ENCODE measurements around the gene CALCOCO1.

The CALCOCO1 gene

DNA sequence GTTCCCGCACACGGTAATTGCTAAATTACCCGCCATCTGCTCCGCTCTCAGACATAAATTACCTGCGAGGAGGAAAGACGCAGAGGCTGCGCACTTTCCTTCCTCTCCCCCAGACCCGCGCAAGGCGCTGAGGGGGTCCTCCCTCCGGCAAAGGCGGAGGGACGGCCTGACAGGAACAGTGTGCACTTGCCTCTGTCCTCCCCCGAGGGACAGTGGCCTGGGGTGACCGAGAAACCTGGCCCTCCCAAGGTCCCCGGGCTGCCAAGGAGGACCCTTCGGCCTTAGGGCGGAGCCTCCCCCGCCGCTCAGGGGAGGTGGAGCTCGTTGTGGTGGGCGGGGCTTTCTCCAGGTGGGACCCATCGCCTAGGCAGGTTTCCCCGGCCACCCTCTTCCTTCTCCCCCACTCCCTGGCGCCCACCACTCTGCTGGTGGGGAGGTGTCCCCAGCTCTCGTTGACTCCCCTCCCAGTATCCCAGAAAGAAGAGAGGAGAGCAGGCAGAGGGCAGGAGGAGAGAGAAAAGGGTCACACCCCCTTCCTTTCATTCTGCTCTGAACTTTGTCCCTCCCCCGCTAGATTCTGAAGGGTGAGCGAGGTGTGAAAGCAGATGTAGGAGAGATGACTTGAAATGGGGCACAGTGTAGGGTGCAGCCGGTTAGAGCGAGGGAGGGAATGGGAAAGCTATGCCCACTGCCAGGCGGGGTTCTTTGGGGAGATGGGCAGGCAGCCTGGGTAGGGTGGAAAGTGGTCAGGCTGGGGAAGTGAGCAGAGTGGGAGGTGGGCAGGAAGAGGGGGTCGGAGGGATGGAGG lies 11.4 kb upstream of the CALCOCO1 start:
- Histone ChIP-seq H3K27ac (ENCODE audit: low read length) (no peak overlapping the region), H3K4me2 (ENCODE audit: low read depth, low read length) (peak overlapping the region; percentile 58), H3K9me2 (replicated peaks; ENCODE audit: insufficient read depth, low read length) (no peaks in the 10 kb centered on the region), H3K36me3 (replicated peaks; ENCODE audit: insufficient read depth, low read length) (no peaks in the 10 kb centered on the region), H3K27me3 (replicated peaks; ENCODE audit: insufficient read depth, low read length) (peaks cover 44% of the 10 kb centered on the region), H3F3A (ENCODE audit: insufficient read depth, low read length) (no peaks in the 10 kb centered on the region), H3K9ac (ENCODE audit: low read length) (no peak overlapping the region), H3K9me3 (replicated peaks; ENCODE audit: insufficient read depth, low read length) (no peaks in the 10 kb centered on the region), H3K79me2 (ENCODE audit: low read length) (no peaks in the 10 kb centered on the region), H3K4me1 (ENCODE audit: low read length) (no peaks in the 10 kb centered on the region), H2AFZ (ENCODE audit: low read length) (peak overlapping the region; percentile 54; the same call in 1 of the 2 replicates), H3K4me3 (ENCODE audit: low read length) (peak overlapping the region; percentile 11; the same call in 1 of the 2 replicates), H4K20me1 (ENCODE audit: insufficient read depth, low read length) (no peaks in the 10 kb centered on the region)
- TF ChIP-seq, protein P1, sequence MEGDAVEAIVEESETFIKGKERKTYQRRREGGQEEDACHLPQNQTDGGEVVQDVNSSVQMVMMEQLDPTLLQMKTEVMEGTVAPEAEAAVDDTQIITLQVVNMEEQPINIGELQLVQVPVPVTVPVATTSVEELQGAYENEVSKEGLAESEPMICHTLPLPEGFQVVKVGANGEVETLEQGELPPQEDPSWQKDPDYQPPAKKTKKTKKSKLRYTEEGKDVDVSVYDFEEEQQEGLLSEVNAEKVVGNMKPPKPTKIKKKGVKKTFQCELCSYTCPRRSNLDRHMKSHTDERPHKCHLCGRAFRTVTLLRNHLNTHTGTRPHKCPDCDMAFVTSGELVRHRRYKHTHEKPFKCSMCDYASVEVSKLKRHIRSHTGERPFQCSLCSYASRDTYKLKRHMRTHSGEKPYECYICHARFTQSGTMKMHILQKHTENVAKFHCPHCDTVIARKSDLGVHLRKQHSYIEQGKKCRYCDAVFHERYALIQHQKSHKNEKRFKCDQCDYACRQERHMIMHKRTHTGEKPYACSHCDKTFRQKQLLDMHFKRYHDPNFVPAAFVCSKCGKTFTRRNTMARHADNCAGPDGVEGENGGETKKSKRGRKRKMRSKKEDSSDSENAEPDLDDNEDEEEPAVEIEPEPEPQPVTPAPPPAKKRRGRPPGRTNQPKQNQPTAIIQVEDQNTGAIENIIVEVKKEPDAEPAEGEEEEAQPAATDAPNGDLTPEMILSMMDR (IDR thresholded peaks at IDR 0.05; ENCODE audit: low read length): no peak
- TF ChIP-seq EZH2 (optimal IDR thresholded peaks at IDR 0.05; ENCODE audit: low read depth, low read length) (no peak), EZH2phosphoT487 (IDR thresholded peaks at IDR 0.05; ENCODE audit: low read length) (no peak)
- DNase-seq: no peak

DNA sequence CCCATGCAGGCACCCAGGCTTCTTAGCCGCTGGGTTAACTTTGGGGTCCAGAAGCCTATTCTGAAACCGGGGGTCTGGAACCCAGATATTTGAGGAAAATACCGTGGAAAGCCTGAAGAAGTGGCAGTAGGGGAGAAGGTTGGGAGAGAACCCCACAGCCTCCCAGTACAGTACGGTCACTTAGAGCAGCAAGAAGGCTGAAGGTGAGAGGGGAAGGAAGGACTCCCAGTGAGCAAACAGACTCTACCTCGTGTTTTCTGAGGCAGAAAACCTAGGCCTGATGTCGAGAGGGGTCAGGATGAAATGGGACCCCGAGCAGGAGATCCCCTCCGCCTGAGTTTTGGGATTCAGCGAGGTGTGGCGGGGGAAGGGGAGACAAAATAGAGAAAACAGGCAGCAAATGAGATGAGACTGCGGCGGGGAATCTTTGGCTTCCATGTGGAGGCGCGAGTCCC lies 10.7 kb upstream of the CALCOCO1 start:
- TF ChIP-seq, protein P1 (IDR thresholded peaks at IDR 0.05; ENCODE audit: low read length): no peak
- TF ChIP-seq EZH2phosphoT487 (IDR thresholded peaks at IDR 0.05; ENCODE audit: low read length) (no peak), EZH2 (optimal IDR thresholded peaks at IDR 0.05; ENCODE audit: low read depth, low read length) (no peak)
- DNase-seq: no peak
- H3K9me2 ChIP-seq (replicated peaks; ENCODE audit: insufficient read depth, low read length): no peaks in the 10 kb centered on the region
- H3K27ac ChIP-seq (ENCODE audit: low read length): no peak overlapping the region
- H4K20me1 ChIP-seq (ENCODE audit: insufficient read depth, low read length): no peaks in the 10 kb centered on the region
- H3K36me3 ChIP-seq (replicated peaks; ENCODE audit: insufficient read depth, low read length): no peaks in the 10 kb centered on the region
- no peak overlapping the region for H3K9ac ChIP-seq (ENCODE audit: low read length)
- no peak overlapping the region for H3K4me2 ChIP-seq (ENCODE audit: low read depth, low read length)
- H3K4me1 ChIP-seq (ENCODE audit: low read length): no peaks in the 10 kb centered on the region
- peaks cover 44% of the 10 kb centered on the region for H3K27me3 ChIP-seq (replicated peaks; ENCODE audit: insufficient read depth, low read length)
- no peaks in the 10 kb centered on the region for H3F3A ChIP-seq (ENCODE audit: insufficient read depth, low read length)
- no peak overlapping the region for H3K4me3 ChIP-seq (ENCODE audit: low read length)
- peak overlapping the region; percentile 54; the same call in 1 of the 2 replicates for H2AFZ ChIP-seq (ENCODE audit: low read length)
- H3K79me2 ChIP-seq (ENCODE audit: low read length): no peaks in the 10 kb centered on the region
- no peaks in the 10 kb centered on the region for H3K9me3 ChIP-seq (replicated peaks; ENCODE audit: insufficient read depth, low read length)

DNA sequence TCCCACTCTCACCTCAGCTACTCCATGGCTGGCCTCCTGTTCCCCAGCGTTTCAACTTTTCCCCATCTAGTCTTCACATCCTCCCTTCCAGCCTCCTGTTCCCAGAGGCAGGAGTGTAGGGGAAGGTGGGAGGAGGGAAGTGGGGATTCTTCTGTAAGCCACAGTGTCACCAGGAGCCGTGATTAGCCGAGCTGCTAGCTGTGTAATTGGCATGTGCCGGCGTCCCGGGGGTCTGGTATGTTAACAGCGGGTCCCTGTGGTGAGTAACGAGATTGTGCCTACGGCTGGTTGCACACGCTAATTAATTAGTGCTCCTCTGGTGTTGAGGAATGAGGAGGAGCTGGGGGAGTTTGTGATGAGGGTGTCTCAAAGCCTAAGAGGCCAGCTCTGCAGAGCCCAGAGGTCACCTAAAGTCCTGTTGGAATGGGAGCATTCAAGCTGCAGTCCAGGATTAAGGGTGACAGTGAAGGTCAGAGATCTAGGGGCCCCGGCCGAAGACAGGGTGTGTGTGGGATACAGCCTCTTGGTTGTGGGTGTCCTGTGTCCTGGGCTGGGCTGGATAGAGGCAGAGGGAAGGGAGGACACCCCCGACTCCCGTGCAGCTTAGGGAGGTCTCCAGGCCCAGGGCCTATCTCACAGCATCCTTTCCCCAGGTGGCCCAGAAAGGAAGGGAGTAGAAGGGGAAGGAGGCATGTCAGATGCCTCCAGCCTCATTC lies 10.0 kb upstream of the CALCOCO1 start:
- H3K4me3 ChIP-seq (ENCODE audit: low read length): no peak overlapping the region
- TF ChIP-seq EZH2 (optimal IDR thresholded peaks at IDR 0.05; ENCODE audit: low read depth, low read length) (no peak), EZH2phosphoT487 (IDR thresholded peaks at IDR 0.05; ENCODE audit: low read length) (no peak)
- TF ChIP-seq, protein P1 (IDR thresholded peaks at IDR 0.05; ENCODE audit: low read length): no peak
- no peaks in the 10 kb centered on the region for H4K20me1 ChIP-seq (ENCODE audit: insufficient read depth, low read length)
- no peaks in the 10 kb centered on the region for H3K9me3 ChIP-seq (replicated peaks; ENCODE audit: insufficient read depth, low read length)
- no peak overlapping the region for H3K9ac ChIP-seq (ENCODE audit: low read length)
- no peak overlapping the region for H3K27ac ChIP-seq (ENCODE audit: low read length)
- H3K4me2 ChIP-seq (ENCODE audit: low read depth, low read length): no peak overlapping the region
- H3K27me3 ChIP-seq (replicated peaks; ENCODE audit: insufficient read depth, low read length): peaks cover 44% of the 10 kb centered on the region
- H3K36me3 ChIP-seq (replicated peaks; ENCODE audit: insufficient read depth, low read length): no peaks in the 10 kb centered on the region
- no peak overlapping the region for H2AFZ ChIP-seq (ENCODE audit: low read length)
- DNase-seq: no peak
- H3K9me2 ChIP-seq (replicated peaks; ENCODE audit: insufficient read depth, low read length): no peaks in the 10 kb centered on the region
- no peaks in the 10 kb centered on the region for H3K79me2 ChIP-seq (ENCODE audit: low read length)
- H3F3A ChIP-seq (ENCODE audit: insufficient read depth, low read length): no peaks in the 10 kb centered on the region
- H3K4me1 ChIP-seq (ENCODE audit: low read length): no peaks in the 10 kb centered on the region

Data from MM.1S (cell line).